CD4-positive, alpha-beta T cell treated with Interleukin-15 for 1 hour (primary cell): Measurements from ENCODE around the gene INSR.
"Not testable (repeated sequence)": the region's sequence is repeated elsewhere in the genome, so short reads cannot be mapped to it uniquely, and the experiment has no call there.

Experiments used
- DNase-seq: peaks from one replicate; pipeline ENCODE4 v3.0.0-alpha.2; 2020

The INSR gene

DNA sequence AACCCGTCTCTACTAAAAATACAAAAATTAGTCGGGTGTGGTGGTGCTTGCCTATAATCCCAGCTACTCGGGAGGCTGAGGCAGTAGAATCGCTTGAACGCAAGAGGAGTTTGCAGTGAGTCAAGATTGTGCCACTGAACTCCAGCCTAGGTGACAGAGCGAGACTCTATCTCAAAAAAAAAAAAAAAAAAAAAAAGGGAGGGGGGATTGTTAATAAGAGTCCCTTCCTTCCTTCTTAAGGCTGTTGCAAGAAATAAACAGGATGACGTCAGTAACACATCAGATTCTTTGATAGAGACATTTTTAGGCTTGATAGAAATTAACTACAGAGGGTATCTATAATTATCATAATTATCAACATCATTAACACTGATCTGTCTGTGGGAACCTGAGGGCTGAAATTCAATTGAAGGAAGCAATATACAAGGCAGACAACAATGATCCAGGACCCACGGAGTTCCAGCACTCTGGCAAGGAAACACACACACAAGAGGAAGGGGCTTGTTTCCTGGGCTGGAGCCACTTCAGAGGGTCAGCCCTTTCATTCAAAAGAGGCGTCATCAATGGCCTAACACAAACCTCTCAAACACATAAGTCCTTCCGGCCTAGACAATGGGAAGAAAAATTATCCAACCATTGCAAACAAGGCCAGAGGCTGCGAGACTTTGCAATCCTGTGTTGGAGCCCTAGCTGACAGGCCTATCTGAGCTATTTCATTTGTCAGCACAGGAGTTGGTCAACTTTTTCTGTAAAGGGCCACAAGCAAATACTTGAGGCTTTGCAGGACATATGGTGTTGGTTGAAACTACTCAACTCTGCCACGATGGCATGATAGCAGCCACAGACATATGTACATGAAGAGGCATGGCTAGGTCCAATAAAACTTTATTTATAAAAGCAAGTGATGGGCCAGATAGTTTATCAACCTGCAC lies 105.2 kb downstream of the INSR start:
- no peak for DNase-seq

DNA sequence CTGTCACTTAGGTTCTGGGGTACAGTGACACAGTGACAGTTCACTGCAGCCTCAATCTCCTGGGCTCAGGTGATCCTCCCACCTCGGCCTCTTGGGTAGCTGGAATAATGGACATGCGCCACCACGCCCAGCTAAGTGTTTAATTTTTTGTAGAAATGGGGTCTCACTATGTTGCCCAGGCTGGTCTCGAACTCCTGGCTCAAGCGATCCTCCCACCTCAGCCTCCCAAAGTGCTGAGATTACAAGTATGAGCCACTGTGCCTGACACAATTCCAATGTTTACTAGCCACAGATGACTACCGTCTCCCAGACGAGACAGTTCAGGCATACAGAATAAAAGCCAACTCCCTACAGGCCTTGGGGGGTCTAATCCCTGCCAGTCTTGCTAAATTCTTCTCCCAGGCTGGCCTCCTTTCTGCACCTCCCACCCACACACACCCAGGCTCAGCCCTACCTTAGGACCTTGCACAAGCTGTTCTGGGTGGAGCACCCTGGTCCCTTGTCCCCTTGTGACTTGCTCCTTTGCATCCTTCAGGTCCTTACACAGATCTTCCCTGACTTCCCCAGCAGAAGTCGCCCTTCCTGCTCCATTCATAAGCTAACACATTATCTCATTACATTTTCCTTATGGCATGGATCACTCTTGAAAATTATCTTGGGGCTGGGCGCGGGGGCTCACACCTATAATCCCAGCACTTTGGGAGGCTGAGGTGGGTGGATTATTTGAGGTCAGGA lies 106.4 kb downstream of the INSR start:
- DNase-seq = no peak

DNA sequence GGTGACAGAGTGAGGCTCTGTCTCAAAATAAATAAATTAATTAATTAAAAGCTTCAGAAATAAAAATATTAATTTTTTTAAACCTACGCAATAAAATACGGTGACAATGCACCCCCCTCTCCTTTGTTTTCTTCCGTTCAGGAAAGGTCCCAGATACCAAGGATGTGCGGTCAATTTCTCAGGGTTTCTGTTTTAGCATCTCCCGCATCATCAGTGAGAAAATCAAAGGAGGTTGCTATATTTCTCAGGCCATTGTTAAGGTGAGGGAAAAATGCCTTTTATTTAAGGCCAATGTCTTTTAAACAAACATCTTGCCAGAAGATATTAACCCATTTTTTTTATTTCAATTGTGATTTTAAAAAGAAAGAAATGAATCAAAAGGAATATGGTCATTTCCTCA lies 111.7 kb downstream of the INSR start:
- DNase-seq = no peak

DNA sequence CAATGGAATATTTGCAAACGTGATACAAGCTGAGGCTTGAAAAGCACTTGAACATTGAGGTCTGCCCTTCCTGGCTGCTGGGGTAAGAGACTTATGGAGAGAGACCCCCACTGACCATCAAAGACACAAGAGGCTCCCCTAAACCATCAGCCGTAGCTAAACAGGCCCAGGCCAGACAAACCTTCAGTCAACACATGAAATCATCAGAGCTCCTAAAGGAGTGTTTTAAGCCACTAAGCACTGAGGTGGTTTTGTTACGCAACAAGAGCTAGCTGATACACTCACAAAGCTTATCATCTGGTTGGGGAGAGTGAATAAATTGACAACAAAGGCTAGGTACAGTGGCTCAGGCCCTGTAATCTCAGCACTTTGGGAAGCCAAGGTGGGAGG lies 114.3 kb downstream of the INSR start:
- DNase-seq = no peak

DNA sequence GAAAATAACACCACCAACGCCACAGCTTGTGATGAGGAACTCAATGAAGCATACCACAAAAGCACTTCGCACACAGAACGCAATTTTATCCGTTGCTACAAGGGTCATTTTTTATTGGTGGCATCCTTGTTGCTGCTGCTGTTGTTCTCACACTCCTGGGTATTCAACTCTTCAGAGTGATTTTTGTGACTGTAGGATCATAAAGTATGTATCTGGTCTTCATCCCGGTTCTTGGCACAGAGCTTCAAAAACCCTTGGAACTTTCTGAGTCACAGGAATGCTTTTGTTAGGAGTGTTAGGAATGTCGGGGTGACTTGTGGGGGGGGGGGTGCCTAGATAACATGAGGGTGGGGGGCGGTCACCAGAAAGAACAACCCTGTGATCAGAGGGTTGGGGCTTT lies 116.3 kb downstream of the INSR start:
- no peak for DNase-seq

DNA sequence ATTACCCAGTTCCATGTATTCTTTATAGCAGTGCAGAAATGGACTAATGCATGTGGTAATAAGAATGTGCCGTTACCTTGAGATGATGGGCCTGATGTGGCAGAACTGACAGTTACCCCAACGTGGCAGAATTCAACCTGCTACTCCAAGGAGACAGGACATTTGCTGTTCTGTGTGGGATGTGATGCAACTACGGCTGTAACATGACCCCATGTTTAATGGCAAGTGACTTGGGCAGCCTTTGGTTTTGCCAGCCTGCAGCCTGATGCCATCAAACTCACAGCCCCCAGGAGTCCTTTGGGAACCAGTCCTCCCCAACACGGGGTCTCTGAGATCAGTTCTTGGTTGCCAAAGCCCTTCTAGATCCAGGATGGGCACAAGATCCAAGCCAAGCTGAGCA lies 117.4 kb downstream of the INSR start:
- DNase-seq = no peak

DNA sequence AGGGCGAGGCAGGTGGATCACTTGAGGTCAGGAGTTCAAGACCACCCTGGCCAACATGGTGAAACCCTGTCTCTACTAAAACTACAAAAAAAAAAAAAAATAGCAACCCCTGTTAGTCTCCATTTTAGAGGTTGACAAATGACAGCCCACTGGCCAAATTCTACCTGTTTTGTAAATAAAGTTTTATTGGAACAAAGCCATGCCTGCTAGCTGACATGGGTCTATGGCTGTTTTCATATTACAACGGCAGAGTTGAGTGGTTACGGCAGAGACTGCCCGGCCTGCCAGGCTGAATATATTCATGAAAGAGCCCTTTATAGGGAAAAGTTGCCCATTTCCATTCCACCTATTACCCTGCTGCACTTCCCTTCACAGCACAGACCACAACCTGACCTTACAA lies 121.4 kb downstream of the INSR start:
- no peak for DNase-seq

DNA sequence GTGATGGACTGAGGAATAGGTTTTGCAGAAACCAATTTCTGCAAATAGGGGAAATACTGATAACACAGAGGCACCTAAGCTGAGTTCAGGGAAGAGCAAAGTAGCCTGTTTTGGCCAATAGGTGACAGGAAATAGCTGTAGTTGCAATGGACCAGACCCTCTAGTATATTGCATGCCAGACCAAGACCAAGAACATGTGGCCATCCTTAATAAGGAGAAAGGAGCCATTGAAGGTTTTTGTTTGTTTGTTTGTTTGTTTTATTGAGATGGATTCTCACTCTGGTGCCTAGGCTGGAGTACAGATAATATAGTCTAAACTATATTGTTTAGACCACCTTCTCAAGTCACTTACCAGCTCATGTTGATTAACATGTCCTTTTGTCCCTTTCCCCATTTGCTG lies 123.2 kb downstream of the INSR start:
- no peak for DNase-seq

DNA sequence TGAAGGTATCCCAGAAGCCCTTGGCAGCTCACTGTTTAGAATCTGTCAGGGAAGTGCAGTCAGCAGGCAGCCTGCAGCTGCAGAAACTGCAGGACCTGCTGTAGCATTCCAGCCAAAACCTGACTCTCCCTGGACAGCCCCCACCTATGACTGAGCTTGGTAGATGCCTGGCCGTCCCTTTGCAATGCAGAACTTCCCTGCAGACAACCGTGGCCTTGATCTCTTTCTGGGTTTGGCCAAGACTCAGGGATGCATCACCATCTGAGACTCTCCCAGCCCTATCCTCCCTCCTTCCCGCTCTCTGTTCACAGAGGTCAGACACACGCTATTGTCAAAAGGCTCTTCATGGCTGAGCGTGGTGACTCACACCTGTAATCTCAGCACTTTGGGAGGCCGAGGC lies 125.3 kb downstream of the INSR start:
- DNase-seq = no peak

DNA sequence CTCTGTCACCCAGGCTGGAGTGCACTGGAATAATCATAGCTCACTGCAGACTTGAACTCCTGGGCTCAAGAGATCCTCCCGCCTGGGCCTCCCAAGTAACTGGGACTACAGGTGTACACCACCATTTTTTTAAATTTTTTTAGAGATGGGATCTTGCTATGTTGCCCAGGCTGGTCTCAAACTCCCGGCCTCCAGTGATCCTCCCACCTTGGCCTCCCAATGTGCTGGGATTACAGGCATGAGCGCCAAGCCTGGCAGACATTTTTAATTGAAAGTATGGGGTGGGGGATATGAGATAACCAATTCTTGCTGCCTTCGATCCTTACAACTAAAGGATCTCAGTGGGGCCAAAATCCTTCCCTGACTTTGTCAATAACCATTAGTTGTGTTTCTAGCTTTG lies 132.9 kb downstream of the INSR start:
- DNase-seq = no peak

DNA sequence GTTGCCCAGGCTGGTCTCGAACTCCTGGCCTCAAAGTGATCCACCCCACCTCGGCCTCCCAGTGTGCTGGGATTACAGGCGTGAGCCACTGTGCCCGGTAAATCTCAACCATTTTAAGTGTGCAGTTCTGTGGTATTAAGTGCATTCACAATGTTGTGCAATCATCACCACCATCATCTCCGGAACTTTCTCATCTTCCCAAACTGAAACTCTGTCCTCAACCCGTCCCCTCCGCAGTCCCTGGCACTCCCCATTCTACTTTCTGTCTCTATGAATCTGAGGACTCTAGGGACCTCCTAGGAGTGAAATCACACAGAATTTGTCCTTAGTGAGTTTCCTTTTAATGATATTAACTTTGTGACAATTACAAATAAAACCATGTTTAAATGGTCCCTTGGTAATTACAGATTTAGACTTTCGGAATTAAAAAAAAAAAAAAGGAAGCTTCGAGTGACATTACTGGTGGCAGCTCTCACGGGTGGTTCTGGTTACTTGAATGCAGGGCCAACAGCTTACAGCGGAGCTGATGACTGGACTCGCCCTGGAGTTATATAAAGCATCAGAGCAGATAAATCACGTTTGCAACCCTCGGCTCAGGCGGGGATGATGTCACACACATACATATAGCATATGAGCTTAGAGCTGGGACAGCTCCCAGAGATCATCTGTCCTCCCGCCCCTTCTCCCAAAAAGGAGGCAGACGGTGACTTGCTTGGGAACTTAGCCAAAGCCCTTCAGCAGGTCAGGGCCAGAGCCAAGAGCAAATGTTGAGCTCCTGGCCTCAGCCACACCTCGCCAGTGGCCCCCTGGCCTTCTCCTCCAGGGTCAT lies 134.9 kb downstream of the INSR start:
- peak; percentile 61 for DNase-seq

DNA sequence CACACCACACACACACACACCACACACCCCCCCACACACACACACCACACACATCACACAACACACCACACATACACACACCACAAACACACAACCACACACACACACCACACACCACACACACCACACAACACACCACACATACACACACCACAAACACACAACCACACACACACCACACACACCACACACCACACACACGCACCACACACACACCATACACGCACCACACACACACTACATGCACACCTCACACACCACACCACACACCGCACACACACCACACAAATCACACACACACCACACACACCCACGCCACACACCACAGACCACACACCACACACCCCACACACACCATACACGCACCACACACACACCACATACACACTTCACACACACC lies 141.2 kb downstream of the INSR start:
- no peak for DNase-seq

DNA sequence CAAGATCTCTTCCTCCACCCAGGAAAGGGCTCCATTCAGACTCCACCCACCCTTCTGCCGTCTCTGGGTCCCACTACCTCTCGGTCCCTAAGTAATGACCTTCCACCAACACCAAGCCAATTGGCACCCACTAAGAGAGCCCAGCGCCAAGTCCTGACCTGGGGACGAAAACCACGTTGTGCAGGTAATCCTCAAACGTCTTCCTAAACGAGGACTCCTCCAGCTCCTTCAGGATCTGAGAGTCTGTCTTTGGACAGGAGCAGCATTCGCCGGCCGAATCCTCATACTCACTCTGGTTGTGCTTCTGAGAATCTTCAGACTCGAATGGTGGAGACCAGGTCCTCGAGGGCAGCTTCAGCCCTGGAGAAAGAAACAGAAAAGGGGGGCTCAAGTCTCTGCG lies 141.6 kb downstream of the INSR start:
- DNase-seq = no peak

DNA sequence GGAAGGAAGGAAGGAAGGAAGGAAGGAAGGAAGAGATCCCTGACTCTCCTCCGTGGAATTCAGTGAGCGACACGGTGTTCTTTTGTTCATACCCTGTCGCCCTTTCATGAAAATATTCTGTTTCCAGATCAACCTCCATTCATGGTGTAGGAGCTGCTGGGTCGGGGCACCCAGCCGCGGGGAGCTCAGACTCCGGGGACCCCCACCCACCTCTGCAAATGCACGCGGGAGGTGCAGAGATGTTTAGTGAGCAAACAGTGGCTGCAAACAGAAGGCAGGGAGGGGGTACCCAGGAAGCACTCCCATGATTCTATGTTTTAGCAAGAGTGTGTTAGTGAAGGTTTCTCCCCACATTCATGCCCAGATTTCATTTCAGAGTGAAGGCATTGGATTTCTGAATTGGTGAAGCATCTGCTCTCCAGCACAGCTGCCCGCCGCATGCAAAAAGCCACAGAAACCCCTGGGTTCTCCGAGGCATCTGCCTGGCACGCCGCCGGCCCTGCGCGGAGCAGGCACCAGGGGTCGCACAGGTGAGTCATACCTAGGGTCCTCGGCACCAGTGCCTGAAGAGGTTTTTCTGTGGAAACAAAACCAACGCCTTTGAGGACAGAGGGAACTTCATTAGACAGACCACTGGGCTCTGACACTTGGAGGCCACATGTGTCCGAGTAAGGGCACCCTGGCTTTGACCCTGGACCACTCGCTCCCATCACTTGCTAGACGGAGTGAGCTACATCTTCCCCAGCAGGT lies 144.1 kb downstream of the INSR start:
- DNase-seq = no peak

DNA sequence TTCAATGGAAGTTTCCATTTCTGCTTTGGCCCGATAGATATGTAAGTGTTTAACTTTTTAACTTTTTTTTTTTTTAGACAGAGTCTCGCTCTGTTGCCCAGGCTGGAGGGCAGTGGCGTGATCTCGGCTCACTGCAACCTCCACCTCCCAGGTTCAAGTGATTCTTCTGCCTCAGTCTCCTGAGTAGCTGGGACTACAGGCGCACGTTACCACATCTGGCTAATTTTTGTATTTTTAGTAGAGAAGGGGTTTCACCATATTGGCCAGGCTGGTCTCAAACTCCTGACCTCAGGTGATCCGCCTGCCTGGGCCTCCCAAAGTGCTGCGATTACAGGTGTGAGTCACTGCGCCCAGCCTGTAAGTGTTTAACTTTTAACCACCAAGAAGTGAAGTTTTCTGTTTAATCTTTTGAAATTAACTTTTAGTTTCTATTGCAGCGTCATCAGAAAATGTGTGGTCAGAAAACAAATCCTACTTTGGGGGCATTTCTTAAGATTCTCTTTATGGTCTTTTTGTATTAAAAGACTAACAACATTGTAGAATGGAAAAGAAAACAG lies 147.0 kb downstream of the INSR start:
- DNase-seq = not testable (repeated sequence)

DNA sequence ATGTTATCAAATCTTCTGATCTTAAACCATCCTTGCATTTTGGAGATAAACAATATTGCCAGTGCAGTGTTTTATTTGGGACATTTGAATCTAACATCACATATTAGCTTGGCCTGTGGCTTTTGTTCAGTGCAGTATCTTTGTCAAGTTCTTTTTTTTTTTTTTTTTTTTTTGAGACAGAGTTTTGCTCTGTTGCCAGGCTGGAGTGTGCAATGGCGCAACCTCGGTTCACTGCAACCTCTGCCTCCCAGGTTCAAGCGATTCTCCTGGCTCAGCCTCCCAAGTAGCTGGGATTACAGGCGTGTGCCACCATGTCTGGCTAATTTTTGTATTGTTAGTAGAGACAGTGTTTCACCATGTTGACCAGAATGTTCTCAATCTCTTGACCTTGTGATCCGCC lies 148.1 kb downstream of the INSR start:
- not testable (repeated sequence) for DNase-seq

DNA sequence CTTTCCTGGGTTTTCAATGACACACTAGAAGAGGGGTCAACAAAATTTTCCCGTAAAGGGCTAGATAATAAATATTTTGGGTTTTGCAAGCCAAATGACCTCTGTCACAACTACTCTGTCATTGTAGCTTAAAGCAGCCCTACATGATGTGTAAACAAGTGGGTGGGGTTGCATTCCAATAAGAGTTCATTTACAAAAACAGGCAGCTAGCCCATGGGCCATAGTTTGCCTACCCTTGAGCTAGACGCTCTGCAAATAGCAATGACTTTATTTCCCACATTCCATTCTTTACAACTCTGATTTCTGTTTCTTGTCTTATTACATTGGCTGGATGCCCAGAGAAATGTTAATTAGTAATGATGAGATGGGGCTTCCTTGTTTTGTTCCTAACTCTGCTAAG lies 148.7 kb downstream of the INSR start:
- no peak for DNase-seq

DNA sequence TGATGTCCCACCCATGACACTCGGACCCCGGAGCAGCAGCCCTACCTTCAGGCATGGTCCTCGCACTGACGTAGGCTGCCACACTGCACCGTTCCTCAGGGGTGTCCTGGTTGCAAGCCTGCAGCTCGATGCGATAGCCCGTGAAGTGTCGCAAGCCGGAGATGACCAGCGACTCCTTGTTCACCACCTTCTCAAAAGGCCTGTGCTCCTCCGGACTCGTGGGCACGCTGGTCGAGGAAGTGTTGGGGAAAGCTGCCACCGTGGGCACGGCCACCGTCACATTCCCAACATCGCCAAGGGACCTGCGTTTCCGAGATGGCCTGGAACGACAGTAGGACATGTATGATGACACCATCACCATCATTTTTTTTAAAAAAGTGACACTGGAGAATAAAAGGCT lies 151.4 kb downstream of the INSR start:
- DNase-seq = no peak

DNA sequence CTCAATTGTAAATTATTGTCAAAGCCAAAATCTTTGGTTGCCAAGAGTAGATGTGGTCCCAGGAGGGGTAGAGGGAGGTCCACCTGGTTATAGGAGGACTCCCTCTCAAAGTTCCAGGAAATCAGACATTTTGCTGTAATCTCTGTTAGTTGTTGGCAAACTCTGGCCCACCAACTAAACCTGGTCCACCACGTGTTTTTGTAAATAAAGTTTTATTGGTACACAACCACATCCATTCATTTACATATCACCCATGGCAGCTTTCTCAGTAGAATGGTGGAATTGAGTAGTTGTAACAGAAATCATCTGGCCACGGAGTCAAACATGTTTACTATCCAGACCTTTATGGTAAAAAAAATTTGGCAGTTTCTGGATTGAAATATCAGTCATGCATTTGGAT lies 154.1 kb downstream of the INSR start:
- DNase-seq = no peak

DNA sequence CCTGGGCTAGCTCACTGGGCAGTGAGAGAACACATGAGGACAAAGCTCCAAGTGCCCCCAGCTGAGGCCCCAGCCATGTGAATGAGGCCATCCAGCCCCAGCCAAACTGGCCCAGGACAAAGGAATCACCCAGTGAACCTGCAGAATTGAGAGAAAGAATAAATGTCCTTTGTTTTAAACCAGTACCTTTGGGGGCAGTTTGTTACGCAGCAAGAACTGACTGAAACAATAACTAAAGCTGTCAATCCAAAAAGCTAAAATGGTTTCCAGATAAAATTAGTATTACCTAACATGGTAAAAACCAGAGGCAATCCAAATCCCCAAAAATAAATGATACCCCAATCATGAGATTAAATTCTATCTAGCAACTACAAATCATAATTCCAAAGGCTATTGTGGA lies 155.1 kb downstream of the INSR start:
- no peak for DNase-seq

DNA sequence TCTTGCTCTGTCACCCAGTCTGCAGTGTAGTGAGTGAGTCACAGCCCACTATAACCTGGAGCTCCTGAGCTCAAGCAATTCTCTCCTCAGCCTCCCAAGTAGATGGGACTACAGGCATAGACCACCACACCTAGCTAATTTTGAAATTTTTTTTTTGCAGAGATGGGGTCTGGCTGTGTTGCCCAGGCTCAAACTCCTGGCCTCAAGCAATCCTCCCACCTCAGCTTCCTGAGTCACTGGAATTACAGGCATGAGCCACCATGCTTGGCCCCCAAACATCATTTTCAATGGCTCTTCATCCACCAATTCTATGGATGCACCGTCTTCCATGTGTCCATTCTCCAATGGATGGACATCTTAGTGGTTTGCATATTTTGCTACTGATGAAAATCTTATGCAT lies 155.8 kb downstream of the INSR start:
- no peak for DNase-seq

DNA sequence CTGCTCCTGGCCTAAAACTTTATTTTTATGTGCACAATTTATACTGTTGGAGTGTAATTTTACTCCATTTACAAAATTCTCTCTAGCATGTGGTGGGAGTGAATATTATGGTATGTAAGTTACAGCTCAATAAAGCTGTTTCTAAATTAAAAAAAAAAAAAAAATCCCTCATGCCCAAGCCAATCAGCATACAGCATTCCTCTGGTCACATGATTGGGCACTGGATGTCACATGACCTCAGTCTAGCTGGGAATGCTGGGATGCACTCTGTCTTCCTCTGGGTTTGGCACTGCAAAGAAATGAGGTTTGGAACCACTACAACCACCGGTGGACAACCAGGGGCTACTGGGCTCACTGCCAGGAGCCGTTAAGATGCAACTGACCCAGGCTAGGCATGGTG lies 157.1 kb downstream of the INSR start:
- DNase-seq = no peak
